GM21529 (cell line): ENCODE data around the gene GAD1.

Source experiments
- ATAC-seq: cut with Tn5 transposase; IDR thresholded peaks from one replicate; pipeline ENCODE4 v1.9.1; 2021; ENCODE audit not compliant: unreplicated experiment

The GAD1 gene

DNA sequence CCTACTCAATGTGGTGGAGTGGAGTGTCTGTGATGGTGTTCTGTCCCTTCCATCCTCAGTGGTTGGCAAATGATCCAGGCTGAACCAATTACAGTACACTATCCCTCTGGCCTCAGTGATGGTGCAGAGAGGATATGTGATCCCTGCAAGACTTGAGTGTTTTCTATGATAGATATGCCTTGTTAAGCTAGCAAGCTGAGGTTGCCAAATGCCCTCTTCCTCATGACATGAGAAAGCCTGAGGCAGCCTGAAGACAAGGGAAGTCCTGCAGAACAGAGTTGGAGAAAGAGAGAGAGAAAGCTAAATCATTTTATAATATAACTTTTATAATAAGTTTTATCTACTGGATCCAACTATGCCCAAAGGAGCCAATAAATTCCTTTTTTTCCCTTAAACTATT lies 70.8 kb downstream of the GAD1 start:
- ATAC-seq = no peak

DNA sequence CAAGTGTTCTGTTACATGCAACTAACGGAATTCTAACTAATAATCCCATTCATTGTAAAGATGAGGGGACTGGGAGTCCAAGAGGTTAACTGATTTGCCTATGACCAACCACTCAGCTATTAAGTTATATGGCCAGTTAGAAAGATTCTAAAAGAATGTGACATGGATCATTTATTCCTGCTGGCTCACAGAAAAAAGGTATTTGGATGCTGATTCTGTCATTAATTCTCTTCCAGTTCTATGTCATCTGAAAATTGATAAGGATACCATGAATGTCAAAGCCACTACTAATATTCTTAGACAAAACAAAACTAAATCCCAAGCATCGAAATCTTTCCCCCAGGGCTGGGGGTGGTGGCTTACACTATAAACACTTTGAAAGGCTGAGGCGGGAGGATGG lies 71.2 kb downstream of the GAD1 start:
- no peak for ATAC-seq

GRCh38 chr2:170891893-170892292 lies 75.2 kb downstream of the GAD1 start:
- ATAC-seq = no peak

DNA sequence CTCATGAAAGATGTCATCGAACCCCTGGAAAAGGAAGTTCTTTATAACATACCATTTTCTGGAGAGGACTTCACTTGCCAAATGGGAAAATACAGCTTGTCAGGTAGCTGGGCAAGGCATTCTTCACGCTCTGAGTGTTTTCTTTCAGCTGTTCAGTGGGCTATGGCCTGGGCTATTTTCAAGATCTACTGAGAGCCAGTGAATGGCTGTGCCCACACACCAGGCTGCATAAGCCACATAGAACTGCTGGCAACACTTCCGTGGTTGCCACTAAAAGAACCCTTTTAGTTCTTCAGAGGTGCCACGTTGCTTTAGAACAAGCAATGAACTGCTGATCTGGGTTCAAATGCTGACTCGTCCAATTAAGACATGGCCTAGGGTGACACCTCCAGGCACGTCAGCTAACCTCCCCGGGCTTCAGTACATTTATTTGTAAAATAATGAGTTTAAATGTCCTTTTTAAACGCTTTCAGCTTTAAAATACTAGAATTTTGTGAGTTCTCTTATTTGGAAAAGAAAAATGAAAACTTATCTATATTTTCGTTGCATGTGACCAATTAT lies 75.8 kb downstream of the GAD1 start:
- ATAC-seq = no peak

DNA sequence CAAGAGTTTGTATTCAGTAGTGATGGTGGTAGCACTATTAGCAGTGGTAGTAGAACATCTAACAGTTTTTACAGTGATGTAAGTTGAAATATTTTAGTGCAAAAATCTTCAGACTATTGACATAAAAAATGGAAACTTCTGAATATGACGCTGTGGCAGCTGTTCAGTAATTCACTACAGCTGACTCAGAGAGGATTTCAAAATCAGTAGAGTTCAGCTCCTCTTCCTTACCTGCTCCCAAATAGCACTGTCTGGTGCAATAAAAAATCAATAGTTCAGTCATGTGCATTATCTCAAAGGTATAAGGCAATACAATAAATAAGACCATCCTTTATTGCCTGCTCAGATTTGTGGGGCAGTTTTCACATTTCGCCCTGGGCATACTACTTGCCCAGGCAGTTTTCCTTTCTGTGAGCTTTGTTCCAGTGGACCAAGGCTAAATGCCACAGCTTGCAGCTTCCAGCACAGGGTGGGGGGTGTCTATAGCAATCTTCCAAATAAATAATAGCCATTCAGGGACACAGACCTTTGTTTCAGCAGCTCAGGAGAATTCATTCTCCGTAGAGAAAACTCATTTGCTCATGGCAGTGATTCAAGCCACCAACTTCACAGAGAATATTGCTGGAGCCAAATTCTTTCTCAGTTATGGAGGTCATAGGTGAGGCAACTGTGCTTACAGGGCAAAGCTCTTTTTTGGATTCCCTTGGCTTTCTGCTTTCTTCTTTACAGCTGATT lies 78.5 kb downstream of the GAD1 start:
- no peak for ATAC-seq

DNA sequence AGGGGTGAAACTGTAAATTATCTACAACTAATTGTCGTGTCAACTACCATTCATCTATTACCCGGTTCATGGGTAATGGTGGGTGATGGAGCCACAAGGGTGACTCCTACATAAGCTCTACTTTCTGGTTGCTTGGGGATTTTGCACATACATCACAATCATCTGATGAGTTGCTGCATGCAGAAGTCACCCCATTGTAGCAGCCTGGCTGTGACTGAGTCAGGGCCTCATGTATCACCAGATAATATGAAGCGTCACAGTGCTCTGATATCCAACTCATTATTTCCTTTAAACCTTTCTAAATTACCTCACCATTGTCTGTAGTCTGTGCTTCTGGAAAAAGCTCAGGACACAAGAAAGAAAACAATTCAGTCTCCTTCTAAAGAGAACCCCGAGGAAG lies 79.9 kb downstream of the GAD1 start:
- no peak for ATAC-seq

- ATAC-seq = no peak
Observed at GRCh38 chr2:170897108-170897507, 80.4 kb downstream of the GAD1 start.

GRCh38 chr2:170905864-170906263 lies 89.2 kb downstream of the GAD1 start:
- no peak for ATAC-seq
